ENCODE measurements around the gene PRAMEF8.
"Not testable (repeated sequence)": the region's sequence is repeated elsewhere in the genome, so short reads cannot be mapped to it uniquely, and the experiment has no call there.

PRAMEF8 gene

DNA sequence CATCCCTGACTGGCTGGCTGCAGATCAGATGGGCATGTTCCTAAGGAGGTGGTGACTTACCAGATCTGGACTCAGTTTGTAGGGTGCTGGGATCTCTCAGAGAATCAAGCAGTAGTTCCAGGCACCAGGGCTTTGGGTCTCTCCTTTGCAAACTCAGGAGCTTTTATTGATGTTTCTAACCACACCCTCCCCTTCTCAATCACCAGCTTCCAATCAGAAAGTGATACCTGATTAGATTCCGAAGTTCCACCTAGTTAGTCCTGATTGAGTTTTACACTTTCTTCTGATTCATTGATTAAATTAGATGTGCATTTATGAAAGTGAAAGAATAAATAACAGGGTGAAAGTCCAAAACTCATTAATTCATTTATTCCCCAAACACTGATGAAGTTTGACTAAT is at the start of gene PRAMEF8:
PRAMEF8 (minus strand) TSS at position 101 of the 400 bp plus-strand sequence. CDS start 1,046 bp downstream, outside the sequence.
- DNase-seq (ENCODE audit: low read depth): not testable (repeated sequence)

DNA sequence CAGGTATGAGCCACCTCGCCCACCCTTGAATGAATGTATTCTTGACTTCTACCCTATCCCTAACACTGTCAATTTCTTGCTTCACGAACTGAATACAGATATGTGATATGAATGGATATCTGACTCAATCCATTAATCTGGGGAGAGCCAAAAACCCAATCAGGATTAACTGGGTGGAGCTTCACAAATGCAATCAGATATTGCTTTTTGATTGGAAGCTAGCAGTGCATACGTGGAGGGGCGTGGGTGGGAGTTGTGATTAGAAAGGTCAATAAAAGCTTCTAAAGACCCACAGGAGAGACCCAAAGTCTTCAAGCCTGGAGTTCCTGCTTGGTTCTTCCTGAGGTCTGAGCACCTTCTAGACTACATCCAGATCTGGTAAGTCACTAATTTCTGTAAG is 30.3 kb upstream of the PRAMEF8 start, which contains the start of gene PRAMEF15:
PRAMEF15 (plus strand) TSS at position 301 of the 400 bp plus-strand sequence. CDS start 2,827 bp downstream, outside the sequence.
- not testable (repeated sequence) for DNase-seq (ENCODE audit: low read depth)

DNA sequence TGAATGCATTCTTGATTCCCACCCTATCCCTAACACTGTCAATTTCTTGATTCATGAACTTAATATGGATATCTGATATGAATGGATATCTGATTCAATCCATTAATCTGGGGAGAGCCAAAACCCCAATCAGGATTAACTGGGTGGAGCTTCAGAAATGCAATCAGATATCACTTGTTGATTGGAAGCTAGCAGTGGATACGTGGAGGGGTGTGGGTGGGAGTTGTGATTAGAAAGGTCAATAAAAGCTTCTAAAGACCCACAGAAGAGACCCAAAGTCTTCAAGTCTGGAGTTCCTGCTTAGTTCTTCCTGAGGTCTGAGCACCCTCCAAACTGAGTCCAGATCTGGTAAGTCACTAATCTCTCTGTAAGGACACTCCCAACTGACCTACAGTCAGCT is 18.3 kb upstream of the PRAMEF8 start, which contains the start of gene PRAMEF33:
PRAMEF33 (plus strand) TSS at position 301 of the 400 bp plus-strand sequence. CDS start 2,416 bp downstream, outside the sequence.
- not testable (repeated sequence) for DNase-seq (ENCODE audit: low read depth)

DNA sequence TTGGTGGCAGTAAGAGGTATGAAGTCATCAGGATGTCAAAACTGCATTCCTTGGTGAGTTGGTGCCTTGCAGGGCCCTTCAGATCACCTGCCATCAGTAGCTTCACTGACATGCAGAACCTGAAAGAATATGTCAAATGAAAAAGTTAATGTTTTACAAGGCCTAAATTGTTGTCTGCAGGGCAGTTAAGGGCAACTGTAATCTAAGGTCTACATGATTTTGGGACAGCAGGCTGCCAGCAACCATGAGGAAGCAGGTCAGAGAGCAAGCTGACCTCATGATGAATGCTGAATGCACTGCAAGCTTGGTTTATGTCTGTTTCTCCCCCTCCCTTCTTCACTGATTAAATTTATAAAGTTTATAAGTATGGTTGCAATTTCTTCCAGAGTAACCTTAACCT is 17.3 kb upstream of the PRAMEF8 start:
- DNase-seq (ENCODE audit: low read depth): not testable (repeated sequence)

DNA sequence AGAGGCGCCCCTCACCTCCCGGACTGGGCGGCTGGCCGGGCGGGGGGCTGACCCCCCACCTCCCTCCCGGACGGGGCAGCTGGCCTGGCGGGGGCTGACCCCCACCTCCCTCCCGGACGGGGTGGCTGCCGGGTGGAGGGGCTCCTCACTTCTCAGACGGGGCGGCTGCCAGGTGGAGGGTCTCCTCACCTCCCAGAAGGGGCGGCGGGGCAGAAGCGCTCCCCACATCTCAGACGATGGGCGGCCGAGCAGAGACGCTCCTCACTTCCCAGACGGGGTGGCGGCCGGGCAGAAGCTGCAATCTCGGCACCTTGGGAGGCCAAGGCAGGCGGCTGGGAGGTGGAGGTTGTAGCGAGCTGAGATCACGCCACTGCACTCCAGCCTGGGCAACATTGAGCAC is 13.8 kb upstream of the PRAMEF8 start:
- DNase-seq (ENCODE audit: low read depth): not testable (repeated sequence)

DNA sequence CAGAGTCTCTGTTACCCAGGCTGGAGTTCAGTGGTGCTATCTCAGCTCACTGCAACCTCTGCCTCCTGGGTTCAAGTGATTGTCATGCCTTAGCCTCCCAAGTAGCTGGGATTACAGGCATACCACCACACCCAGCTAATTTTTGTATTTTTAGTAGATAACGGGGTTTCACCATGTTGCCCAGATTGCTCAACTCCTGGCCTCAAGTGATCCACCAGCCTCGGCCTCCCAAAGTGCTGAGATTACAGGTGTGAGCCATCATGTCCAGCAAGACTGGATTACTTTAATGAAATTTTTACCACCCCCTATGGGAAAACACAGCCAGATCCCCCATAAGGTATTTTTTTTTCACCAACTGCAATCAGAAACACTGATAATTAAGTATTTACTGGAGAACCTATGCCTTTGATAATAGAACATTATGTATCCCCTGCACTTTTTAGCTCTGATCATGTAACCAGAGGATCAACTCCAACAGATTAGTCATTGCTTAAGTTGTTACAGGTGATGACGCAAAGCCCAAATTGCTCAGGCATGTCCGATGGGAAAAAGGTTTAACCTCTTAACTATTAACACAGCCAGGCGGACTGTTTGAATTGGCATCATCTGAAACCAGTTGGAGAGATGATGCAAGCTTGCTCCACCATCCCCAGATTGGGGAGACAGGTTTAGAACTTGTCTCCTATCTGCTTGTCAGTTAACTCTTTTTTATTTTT is 12.4 kb upstream of the PRAMEF8 start:
- DNase-seq (ENCODE audit: low read depth): not testable (repeated sequence)

DNA sequence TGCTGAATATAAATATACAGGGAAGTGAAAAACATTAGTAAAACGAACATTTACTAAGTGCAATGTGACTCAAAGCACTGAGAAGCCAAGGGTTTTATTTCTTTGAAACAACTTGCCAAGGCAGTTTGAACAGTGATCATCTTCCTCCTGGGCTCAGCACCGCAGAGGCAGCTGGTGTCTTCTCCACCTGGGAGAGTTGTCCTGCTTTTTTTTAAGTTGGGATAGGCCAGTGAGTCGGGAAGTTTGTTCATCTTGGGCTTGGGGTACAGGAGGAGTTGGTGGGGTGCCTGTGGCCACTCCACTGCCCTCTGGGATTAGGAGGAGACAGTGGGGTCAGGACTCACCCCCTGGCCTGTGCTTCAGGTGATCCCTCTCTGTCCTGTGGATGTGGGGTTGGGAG is 4.1 kb upstream of the PRAMEF8 start:
- not testable (repeated sequence) for DNase-seq (ENCODE audit: low read depth)

DNA sequence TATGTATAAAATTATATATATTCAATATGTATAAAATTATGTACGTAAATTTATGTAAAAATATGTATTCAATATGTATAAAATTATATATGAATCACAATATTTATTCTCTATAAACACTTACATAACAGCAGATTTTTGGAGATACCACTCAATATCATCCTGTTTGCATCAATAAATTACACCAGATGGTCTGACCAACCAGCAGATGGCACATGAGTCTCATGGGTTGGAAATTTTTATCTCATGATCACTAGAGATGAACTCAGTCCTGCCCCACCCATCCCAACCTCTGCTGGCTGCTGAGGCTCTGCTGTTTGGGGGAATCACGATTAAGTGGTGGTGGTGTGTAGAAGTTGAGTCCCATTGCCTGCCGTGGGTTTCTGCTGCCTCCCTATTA is 5.3 kb downstream of the PRAMEF8 start:
- DNase-seq (ENCODE audit: low read depth): not testable (repeated sequence)

DNA sequence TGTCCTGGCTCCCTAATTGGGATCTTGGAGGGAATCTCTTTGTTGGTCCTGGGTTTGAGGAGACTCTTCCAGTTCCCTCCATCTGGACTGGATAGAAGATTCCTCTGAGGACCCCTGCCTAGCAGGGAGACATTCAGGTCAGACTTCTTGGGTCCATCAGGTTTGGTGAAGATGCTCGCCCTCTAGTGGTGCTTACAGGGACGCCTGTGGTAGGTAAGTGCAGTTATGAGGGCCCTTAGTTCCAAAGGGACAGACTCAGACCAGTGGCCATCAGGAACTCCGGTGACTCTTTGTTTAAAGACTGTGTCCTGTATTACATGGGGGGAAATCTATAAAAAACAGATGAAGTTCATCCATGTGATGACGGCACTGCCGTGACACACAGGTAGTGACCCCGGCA is 7.9 kb downstream of the PRAMEF8 start:
- not testable (repeated sequence) for DNase-seq (ENCODE audit: low read depth)

DNA sequence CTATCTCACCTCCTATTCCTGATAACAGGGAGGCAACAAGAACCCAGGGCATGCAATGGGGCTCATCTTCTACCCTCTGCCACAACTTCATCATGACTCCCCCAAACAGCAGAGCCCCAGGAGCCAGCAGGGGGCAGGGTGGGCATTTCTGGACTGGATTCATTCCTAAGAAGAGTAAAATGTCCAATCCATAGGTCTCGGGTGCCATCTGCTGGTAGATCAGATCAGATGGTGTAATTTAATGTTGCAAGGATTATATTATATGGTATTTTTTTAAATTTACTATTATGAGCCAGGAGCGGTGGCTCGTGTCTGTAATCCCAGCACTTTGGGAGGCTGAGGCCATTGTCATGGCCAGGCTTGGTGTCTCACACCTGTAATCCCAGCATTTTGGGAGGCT is 19.8 kb downstream of the PRAMEF8 start:
- not testable (repeated sequence) for DNase-seq (ENCODE audit: low read depth)

DNA sequence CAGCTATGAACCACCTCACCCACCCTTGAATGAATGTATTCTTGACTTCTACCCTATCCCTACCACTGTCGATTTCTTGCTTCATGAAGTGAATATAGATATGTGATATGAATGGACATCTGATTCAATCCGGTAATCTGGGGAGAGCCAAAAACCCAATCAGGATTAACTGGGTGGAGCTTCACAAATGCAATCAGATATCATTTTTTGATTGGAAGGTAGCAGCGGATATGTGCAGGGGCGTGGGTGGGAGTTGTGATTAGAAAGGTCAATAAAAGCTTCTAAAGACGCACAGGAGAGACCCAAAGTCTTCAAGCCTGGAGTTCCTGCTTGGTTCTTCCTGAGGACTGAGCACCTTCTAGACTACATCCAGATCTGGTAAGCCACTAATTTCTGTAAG is 31.0 kb downstream of the PRAMEF8 start, which contains the start of gene PRAMEF5:
PRAMEF5 (plus strand) TSS at position 301 of the 400 bp plus-strand sequence. CDS start 5,071 bp downstream, outside the sequence.
- not testable (repeated sequence) for DNase-seq (ENCODE audit: low read depth)

DNA sequence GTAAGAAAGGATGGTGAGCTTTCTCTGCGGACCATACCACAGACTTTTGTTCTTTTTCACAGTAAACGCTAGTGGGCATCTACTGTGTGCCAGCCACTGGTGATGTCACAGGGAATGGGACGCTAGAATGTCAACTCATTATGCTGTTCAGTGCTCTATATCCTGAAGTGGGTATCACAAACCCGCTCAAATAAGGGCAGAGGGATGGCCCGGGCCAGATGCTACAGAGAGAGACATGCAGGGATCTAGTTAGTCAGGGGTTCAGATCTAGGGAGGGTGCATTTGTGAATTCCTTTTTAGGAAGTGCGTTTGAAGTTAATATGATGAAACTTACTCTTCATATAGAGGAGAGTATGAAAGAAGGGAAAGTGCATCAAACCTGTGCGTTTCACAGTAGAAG is 37.8 kb downstream of the PRAMEF8 start:
- not testable (repeated sequence) for DNase-seq (ENCODE audit: low read depth)

DNA sequence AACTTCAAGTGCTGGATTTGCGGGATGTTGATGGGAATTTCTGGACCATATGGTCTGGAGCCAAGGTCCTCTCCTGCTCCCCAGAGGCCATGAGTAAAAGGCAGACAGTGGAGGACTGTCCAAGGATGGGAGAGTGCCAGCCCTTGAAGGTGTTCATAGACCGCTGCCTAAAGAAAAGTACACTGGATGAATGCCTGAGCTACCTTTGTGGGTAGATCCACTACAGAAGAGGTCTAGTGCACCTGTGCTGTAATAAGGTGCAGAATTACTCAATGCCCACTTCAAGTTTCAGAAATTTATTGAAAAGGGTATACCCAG is 38.4 kb downstream of the PRAMEF8 start:
- DNase-seq (ENCODE audit: low read depth): not testable (repeated sequence)

DNA sequence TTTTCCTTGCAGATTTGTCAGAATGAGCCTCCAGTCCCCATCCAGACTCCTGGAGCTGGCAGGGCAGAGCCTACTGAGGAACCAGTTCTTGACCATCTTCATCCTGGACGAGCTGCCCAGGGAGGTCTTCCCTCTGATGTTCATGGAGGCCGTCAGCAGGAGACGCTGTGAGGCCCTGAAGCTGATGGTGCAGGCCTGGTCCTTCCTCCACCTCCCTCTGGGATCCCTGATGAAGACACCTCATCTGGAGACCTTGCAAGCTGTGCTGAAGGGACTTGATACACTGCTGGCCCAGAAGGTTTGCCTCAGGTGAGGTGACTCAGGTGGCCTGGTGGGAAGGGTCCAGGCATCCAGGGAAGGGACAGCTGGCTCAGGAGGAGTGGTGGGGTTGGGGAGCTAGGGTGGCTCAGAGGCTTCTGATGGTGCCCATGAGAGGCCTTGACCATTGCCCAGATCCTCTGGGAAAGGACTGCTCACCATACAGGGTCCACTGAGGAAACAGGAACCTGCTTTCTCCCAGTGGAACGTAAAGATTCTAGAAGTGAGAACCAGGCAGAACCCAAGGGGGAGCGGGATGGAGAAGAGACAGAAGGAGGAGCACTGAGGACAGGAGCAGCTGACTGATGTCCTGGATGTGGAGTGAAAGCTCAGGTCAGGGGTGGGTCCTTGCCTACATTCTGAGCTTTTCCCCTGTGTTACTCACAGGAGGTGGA is 38.9 kb downstream of the PRAMEF8 start:
- not testable (repeated sequence) for DNase-seq (ENCODE audit: low read depth)

DNA sequence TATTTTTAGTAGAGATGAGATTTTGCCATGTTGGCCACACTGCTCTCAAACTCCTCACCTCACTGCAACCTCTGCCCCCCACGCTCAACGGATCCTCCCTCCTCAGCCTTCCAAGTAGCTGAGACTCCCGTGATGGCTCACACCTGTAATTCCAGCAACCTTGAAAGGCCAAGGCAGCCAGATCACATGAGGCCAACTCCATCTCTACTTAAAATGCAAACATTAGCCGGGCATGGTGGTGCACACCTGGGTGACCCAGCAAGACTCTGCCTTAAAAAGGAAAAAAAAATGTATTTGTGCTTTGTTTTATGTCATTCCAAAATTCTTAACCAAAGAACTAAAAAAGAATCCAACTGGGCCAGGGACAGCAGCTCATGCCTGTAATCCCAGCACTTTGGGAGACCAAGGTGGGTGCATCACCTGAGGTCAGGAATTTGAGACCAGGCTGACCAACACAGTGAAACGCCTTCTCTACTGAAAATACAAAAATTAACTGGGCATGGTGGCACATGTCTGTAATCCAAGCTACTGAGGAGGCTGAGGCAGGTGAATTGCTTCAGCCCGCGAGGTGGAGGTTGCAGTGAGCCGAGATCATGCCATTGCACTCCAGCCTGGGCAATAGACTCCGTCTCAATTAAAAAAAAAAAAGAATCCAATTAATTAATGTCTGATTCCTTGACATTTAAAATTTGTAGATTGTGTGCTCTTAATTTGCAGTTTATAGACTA is 41.2 kb downstream of the PRAMEF8 start:
- not testable (repeated sequence) for DNase-seq (ENCODE audit: low read depth)

DNA sequence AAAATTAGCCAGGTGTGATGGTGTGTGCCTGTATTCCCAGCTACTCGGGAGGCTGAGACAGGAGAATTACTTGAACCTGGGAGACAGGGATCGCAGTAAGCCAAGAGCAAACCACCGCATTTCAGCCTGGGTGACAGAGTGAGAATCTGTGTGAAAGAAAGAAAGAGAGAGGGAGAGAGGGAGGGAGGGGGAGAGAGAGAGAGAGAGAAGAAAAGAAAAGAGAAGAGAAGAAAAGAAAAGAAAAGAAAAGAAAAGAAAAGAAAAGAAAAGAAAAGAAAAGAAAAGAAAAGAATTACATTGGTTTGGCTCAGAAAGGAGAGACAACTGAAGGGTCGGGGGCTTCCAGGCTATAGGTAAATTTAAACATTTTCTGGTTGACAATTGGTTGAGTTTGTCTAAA is 45.3 kb downstream of the PRAMEF8 start:
- DNase-seq (ENCODE audit: low read depth): not testable (repeated sequence)

DNA sequence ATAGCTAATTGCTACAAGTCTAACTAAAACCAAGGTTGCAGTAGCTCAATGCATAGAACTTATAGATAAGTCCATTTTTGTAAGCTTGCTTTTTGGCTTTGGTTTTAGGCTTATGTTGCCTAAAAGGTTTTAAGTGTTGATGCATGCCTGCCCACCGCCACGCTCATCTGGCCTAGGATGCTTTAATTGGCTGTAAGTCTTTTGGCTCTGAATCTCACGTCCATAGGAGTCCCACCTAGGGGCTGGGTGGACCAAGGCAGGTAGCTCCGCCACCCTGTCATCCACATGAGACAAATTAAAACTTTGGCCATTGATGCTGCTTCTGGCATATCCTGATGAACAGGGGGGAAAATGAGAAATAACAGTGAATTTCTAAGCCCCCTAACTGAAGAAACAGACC is 47.4 kb downstream of the PRAMEF8 start:
- not testable (repeated sequence) for DNase-seq (ENCODE audit: low read depth)

DNA sequence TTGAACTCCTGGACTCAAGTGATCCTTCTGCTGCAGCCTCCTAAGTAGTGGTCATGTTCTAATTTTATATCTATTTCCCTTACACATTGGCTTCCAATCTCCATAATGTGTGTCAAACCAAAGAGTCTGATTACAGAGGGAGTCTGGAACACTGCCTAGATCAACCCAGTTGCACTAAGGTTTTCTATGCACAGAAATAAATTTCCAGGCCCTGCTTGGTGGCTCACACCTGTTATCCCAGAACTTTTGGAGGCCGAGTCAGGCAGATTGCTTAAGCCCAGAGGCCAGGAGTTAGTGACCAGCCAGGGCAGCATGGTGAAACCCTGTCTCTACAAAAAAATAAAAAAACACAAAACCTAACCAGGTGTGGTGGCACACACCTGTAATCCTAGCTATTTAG is 50.9 kb downstream of the PRAMEF8 start:
- DNase-seq (ENCODE audit: low read depth): not testable (repeated sequence)

DNA sequence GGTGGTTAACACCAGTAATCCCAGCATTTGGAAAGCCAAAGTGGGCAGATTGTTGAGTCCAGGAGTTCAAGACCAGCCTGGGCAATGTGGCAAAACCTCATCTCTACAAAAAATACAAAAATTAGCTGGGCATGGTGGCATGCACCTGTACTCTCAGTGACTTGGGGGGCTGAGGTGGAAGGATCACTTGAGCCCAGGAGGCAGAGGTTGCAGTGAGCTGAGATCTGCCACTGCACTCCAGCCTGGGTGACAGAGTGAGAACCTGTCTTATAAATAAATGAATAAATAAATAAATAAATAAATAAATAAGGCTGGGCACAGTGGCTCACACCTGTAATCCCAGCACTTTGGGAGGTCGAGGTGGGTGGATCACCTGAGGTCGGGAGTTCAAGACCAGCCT is 52.9 kb downstream of the PRAMEF8 start:
- DNase-seq (ENCODE audit: low read depth): not testable (repeated sequence)
